HK-2 (cell line): ENCODE results near the gene CLSTN1.
"Not testable (repeated sequence)": the region's sequence is repeated elsewhere in the genome, so short reads cannot be mapped to it uniquely, and the experiment has no call there.

Experiments
- DNase-seq: peaks from one replicate; pipeline ENCODE4 v3.0.0-alpha.2; 2018; ENCODE audit not compliant: unreplicated experiment

The CLSTN1 gene

DNA sequence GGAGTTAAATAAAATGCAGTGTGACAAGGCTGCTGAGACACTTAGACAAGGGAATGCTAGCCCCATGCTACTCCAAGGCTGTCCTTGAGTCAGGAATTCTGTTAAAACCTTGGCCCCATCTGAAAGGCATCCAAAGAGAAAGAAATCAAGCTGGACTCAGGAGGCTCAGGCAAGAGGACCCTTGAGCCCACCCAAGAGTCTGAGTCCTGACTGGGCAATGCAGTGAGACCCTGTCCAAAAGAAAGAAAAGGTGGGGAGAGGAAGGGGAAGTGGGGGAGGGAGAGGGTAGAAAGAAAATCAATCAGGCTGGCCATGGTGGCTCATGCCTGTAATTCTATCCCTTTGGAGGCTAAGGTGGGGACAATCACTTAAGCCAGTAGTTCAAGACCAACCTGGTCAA, 26.7 kb downstream of the CLSTN1 start:
- DNase-seq: no peak

GRCh38 chr1:9794081-9794480, 29.7 kb downstream of the CLSTN1 start:
- no peak for DNase-seq

GRCh38 chr1:9793291-9793690, 30.5 kb downstream of the CLSTN1 start:
- no peak for DNase-seq

DNA sequence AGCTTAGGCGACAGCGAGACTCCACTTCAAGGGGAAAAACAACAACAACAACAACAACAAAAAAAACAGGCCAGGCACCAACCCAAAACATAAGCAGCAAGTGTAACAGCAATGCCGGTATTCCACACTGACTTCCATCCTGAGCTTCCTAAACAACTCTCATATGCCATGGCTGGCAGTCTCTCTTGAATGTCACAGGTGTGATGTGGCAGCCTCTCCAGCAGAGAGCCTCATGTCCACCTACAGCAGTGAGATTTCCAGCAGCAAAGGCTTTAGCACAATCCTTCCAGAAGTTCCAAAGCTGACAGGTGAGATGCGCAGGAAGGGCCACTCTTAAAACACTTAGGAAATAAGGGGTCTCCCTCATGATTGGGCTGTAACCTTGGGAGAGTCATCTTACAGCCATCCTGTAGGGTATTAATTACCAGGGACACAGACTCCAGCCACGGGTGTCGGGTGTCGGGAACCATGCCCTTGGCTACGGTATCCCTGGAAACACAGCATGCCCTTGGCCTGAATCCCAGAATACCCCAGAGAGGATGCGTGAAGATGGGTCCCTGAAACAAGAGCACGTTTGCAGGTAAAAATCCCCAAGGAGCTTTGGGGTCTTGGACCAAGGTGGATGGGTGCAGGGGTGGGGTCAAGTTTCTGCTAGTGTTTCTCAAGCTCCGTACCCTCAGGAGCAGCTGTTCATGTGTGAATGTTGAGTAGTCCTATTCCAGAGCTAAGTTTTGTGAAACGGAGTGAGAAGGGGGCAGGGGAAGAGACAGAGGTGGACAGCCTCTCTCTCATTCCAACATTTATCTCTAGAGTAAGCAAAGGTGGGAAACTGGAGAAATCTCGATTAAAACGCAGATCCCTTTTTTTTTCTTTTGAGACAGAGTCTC, 31.4 kb downstream of the CLSTN1 start:
- DNase-seq: peak; percentile 45

DNA sequence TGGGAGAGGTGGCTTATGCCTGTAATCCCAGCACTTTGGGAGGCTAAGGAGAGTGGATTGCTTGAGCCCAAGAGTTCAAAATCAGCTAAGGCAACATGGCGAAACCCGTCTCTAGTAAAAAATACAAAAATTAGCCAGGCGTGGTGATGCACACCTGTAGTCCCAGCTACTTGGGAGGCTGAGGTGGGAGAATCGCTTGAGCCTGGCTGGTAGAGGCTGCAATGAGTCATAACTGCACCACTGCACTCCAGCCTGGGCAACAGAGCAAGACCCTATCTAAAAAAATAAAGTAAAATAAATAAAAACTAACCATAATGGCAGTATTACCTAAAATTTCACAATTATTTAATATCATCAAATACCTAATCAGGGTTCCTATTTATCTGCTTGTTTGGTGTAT, 34.1 kb downstream of the CLSTN1 start:
- not testable (repeated sequence) for DNase-seq

DNA sequence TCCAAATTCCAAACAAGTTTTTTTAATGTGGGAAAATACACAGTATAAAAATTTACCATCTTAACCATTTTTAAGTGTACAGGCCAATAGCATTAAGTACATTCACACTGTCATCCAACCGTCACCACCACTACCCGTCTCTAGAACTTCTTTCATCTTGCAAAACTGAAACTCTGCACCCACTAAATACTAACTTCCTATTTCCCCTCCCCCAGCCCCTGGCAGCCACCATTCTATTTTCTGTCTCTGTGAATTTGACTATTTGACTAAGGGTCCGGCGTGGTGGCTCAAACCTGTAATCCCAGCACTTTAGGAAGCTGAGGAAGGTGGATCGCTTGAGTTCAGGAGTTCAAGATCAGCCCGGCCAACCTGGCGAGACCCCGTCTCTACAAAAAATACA, 36.1 kb downstream of the CLSTN1 start:
- DNase-seq: no peak

DNA sequence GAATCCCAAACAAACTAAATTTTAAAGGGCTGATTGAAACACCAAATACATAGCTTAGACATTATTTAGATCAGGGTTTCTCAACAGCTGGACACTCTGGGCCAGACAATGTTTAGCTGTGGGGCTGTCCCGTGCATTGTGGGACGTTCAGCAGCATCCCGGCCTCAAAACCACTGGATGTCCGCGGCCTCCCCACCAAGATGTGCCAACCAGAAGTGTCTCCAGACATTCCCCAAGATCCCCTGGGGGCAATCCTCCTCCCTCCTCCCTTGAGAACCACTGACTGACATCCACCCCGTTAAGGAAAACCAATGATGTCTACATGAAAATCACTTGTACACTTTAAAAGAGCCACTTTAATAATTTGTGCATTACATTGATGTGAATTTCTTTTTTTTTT, 38.4 kb downstream of the CLSTN1 start:
- DNase-seq: no peak

DNA sequence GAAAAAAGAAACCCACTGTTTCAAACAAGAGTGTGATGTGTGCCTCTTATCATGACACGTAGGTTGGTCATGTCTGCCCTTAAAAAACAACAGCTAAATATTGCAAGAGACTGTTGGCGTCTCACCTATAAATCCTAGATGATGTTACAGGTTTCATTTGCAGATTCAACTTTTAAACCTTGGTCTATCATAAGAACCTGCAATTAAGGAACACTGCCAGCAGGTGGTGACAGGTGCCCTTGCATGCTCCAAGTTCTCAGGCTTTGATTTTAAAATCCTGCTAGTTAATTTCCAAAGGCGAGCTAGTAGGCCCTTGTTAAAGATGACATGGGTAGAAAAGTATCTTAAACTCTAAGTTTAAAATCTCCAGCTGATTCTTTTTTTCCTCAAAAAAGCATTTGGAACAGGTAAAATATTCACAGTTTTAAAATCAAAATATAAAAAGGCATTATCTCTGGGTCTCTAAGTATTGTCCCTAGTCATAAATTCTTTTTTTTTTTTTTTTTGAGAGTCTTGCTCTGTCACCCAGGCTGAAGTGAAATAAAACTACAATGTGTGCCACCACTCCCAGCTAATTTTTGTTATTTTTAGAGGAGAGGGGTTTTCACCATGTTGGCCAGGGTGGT, 39.1 kb downstream of the CLSTN1 start:
- peak; percentile 45 for DNase-seq

DNA sequence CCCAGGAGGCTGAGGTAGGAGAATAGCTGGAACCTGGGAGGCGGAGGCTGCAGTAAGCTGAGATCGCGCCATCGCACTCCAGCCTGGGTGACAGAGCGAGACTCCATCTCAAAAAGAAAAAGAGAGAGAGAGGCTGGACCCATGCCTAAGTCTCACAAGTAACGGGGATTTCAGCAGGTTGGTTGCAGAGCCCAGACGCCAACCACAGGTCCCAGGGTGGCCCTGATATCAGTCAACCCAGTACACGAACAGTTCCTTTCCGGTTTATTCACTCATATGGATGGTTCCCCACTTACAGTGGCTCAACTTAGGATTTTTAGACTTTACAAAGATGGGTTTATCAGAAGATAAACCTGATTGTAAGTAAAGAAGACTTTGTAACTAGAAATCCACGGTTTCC, 40.9 kb downstream of the CLSTN1 start:
- no peak for DNase-seq

- DNase-seq: no peak
Measured at GRCh38 chr1:9782116-9782751, 41.5 kb downstream of the CLSTN1 start.

DNA sequence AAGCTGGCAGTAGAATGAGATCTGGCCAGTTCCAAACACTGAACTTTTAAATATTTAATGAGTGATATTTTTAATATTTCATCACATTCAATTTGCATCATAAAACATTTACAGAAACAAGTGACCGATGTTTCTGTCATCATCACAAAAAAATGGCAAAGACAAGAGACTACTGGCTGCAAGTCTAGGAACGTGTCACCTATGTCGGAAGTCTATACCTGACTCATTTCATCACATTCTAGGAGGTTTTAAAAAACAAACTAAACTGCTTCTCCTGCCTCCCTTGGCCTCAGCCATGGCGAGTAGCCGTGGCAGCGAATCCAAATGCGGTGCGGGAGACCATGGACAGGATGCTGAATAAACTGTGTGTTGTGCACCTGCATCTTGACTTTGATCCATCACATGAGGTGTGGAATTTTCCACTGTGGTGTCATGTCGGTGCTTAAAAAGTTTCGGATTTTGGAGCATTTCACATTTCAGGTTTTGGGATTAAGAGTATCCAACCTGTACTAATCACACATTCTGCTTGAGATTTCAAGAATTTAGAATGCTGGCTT, 43.1 kb downstream of the CLSTN1 start:
- no peak for DNase-seq

DNA sequence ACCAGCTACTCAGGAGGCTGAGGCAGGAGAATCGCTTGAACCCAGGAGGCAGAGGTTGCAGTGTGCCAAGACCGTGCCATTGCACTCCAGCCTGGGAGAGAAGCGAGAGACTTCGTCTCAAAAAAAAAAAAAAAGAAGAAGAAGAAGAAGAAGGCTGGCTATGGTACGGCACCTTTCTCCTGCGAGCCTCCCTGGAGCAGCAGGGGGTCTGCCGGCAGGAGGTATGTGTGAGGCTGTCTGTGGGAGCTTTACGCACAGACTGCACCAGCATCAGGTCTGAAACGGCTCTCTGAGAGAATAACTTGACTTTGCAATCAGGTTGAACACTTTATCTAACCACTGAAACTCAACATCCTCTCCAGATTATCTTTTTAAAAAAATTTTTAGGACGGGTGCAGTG, 44.9 kb downstream of the CLSTN1 start:
- no peak for DNase-seq

GRCh38 chr1:9776685-9777084, 47.1 kb downstream of the CLSTN1 start:
- DNase-seq: no peak

GRCh38 chr1:9774712-9775679, 48.8 kb downstream of the CLSTN1 start:
- no peak for DNase-seq

DNA sequence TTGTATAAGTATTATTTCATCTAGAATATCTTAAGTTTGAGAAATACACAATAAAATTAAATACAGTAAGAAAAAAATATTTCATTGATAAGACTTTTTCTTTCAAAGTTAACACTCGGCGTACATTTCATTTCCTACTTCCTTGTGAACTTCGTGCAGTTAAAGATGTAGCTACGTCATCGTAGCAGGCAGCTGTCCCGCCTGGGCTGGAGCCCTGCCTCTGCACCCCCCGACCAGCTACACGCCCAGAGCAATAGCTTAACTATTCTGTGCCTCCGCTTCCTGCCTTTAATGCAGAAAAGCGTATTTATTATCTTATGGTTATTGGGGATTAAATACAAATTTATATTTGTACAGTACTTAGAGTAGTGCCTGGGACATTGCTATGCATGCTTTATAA, 53.5 kb downstream of the CLSTN1 start:
- no peak for DNase-seq

- no peak for DNase-seq
Measured at GRCh38 chr1:9768983-9769382, 54.8 kb downstream of the CLSTN1 start.

- no peak for DNase-seq
Measured at GRCh38 chr1:9767964-9768668, 55.6 kb downstream of the CLSTN1 start.

DNA sequence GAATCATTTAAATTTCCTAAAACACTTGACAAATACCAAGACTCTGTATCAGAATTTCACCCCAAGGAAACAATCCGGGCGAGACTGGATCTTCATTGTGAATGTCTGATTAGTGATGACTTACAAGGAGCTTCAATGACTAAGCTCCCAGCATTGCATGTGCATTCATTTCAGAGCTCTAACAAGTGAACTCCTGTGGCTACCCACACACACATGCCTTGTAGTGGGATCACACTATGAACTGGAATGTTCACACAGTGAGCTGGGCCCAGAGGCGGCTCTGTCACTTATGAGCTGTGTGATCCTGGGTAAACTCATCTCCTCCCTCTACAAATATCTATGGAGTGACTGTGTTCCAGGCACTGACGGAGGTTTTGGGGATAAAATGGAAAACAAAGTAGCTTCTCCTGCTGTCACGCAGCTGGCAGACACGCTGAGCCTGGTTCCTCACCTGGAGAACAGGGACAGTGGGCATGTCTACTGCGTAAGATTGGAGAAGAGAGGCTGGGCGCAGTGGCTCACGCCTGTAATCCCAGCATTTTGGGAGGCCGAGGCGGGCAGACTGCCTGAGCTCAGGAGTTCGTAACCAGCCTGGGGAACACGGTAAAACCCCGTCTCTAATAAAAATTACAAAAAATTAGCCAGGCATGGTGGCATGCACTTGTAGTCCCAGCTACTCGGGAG, 56.9 kb downstream of the CLSTN1 start:
- peak; percentile 83 for DNase-seq

DNA sequence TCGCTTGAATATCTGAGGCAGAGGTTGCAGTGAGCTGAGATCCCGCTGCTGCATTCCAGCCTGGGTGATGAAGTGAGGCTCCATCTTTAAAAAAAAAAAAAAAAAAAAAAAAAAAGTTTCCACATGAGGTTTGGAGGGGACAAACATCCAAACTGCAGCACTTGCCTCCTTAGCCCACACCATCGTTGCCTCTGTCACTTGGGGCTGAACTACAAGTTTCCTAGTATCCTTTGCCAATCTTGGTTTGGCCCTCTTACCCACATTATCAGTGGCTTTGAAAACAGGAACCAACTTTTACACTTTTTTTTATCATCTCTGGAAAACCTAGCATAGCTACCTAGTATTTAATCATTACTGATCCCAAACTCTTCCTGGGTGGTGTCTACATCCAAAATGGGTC, 59.2 kb downstream of the CLSTN1 start:
- no peak for DNase-seq

GRCh38 chr1:9763914-9764313, 59.9 kb downstream of the CLSTN1 start:
- no peak for DNase-seq
